GM12878 (cell line): ENCODE results near the gene NMNAT3.

Source experiments
- ATF2 ChIP-seq: IDR thresholded peaks from 2 replicates; pipeline ENCODE4 v1.6.1; 2012; ENCODE audit warnings: low read length, inconsistent platforms
- BRCA1 ChIP-seq: IDR thresholded peaks from 2 replicates; pipeline ENCODE4 v1.6.1; 2011; ENCODE audit warnings: low read depth, low read length, improper control_type of control experiment
- CTCF ChIP-seq, 3 experiments: IDR thresholded peaks in 2 of 3; conservative IDR thresholded peaks in 1 of 3; 2 replicates each; pipeline ENCODE4 v1.5.1; 2011; ENCODE audit warnings: low read depth in 3 of 3, low read length in 3 of 3, mild to moderate bottlenecking in 3 of 3, control low read depth in 2 of 3, moderate library complexity in 2 of 3, inconsistent platforms in 1 of 3, mixed read lengths in 1 of 3; ENCODE audit not compliant: control insufficient read depth in 2 of 3, insufficient read depth in 1 of 3; ENCODE audit errors: extremely low read depth in 1 of 3
- EP300 ChIP-seq, 2 experiments: fragments of 150-350 bp in 1 of 2; IDR thresholded peaks; 2 replicates each; pipeline ENCODE4 v1.6.1; 2011 to 2012; ENCODE audit warnings: low read depth in 2 of 2, low read length in 2 of 2, borderline replicate concordance in 1 of 2, improper control_type of control experiment in 1 of 2, inconsistent platforms in 1 of 2; ENCODE audit not compliant: control insufficient read depth in 1 of 2
- ESRRA ChIP-seq: IDR thresholded peaks from 2 replicates; pipeline ENCODE4 v1.6.1; 2012; ENCODE audit warnings: mild to moderate bottlenecking, low read length, improper control_type of control experiment
- FOXK2 ChIP-seq: fragments of 450-650 bp; IDR thresholded peaks from 2 replicates; pipeline ENCODE4 v1.6.1; 2017; ENCODE audit warnings: mild to moderate bottlenecking, moderate library complexity
- FOXM1 ChIP-seq: IDR thresholded peaks from 2 replicates; pipeline ENCODE4 v1.6.1; 2012; ENCODE audit warnings: low read depth, mild to moderate bottlenecking, inconsistent platforms, low read length, moderate library complexity
- HDGF ChIP-seq: fragments of 450-650 bp; IDR thresholded peaks from 2 replicates; pipeline ENCODE4 v1.6.1; 2016; ENCODE audit warnings: antibody characterized with exemption
- KDM1A ChIP-seq: fragments of 200-600 bp; sonication (generic); IDR thresholded peaks from 2 replicates; pipeline ENCODE4 v1.6.1; 2016; ENCODE audit warnings: borderline replicate concordance
- NFYB ChIP-seq: IDR thresholded peaks from 2 replicates; pipeline ENCODE4 v1.6.1; 2011; ENCODE audit warnings: low read depth, mild to moderate bottlenecking, low read length, improper control_type of control experiment, moderate library complexity; ENCODE audit not compliant: insufficient read depth
- POLR2A ChIP-seq: IDR thresholded peaks from 2 replicates; pipeline ENCODE4 v1.6.1; 2011; ENCODE audit warnings: low read depth, mild to moderate bottlenecking, low read length
- SMC3 ChIP-seq: IDR thresholded peaks from 2 replicates; pipeline ENCODE4 v1.6.1; 2011; ENCODE audit warnings: low read length, improper control_type of control experiment, borderline replicate concordance
- SREBF2 ChIP-seq: IDR thresholded peaks from 2 replicates; pipeline ENCODE4 v1.6.1; 2012; ENCODE audit warnings: mild to moderate bottlenecking, low read length
- TAF1 ChIP-seq: IDR thresholded peaks from 2 replicates; pipeline ENCODE4 v1.6.1; 2011; ENCODE audit warnings: mild to moderate bottlenecking, low read depth, low read length, borderline replicate concordance

- no peak for TF ChIP-seq TAF1
- TF ChIP-seq FOXM1, result no peak
- TF ChIP-seq SMC3, result no peak
- TF ChIP-seq SREBF2, result no peak
- no peak for TF ChIP-seq POLR2A
- no peak for TF ChIP-seq HDGF
- no peak for TF ChIP-seq KDM1A
- no peak for TF ChIP-seq CTCF (IDR thresholded peaks at IDR 0.05 in 2 of 3, conservative IDR thresholded peaks at IDR 0.05 in 1 of 3; ENCODE audit: control insufficient read depth in 2 of 3, extremely low read depth in 1 of 3, insufficient read depth in 1 of 3, low read depth in 3 of 3, low read length in 3 of 3)
- no peak for TF ChIP-seq FOXK2
- TF ChIP-seq NFYB, result no peak
- no peak for TF ChIP-seq ATF2
- no peak for TF ChIP-seq BRCA1
- TF ChIP-seq ESRRA, result no peak
- TF ChIP-seq EP300 (IDR thresholded peaks at IDR 0.05; ENCODE audit: borderline replicate concordance in 1 of 2, control insufficient read depth in 1 of 2, low read depth in 2 of 2, low read length in 2 of 2), result no peak
Observed at GRCh38 chr3:139715166-139715565, 37.4 kb upstream of the NMNAT3 start.
